Activated CD8-positive, alpha-beta memory T cell treated with anti-CD3 and anti-CD28 coated beads for 36 hours (primary cell): Measurements from ENCODE around the gene ANKRD34A. TPM values are rescaled to one million over a fixed set of nuclear protein-coding genes. Genes with fewer than 3 reads are reported as not detected.

Source experiments
- CTCF ChIA-PET: fragments of 350-600 bp; sonication (Branson Sonifier 250); formaldehyde crosslinking; loops from one replicate; lab custom pipeline; 2021; ENCODE audit warnings: antibody characterized with exemption; lab: Charles Lee
- POLR2A ChIA-PET: fragments of 350-600 bp; sonication (Branson Sonifier 250); formaldehyde crosslinking; loops from one replicate; lab custom pipeline; 2021; ENCODE audit warnings: antibody characterized with exemption; lab: Charles Lee
- total RNA-seq, 2 experiments: library from RNA; stranded (reverse); gene quantifications; one replicate each; pipeline ENCODE4 v1.2.3, GENCODE V29; 2021

The ANKRD34A gene
- total RNA-seq, 2 experiments from 2014 or later, result 10.0 to 13.2 TPM

DNA sequence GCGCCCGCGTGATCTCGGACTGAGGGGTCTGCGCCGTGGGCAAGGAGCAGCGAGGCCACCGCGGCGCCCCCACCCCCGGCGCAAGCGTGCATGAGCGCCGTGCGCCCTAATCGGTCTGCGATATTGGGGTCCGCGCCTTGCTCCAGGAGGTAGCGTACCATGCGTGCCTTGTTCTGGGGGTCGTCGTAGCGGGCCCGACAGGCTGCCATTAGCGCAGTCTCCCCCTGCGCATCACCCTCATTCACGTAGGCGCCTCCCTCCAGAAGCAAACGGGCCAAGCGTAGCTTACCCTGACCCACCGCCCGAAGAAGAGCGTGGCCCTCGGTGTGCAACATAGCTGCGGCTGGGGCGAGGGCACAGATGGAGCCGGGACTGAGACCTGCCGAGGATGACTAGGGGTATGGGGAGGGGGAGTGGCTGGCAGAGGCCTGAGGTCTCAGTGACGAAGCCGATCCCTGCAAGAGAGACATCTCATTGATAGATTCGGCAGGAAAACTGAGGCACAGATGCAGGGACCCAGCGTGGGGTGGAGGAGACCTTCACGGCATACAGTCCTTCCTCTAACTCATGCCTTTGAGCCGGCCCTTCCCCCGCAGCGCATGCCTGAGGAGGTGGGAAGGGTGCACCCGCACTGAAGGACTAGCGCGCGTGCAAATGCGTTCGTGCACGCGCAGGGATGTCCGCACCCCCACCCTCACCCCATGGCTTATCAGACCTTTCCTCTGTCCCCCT is 2.8 kb downstream of the ANKRD34A start:
- POLR2A ChIA-PET, result interaction anchor here (0.8 to 1.9 kb wide), 5 partner anchors 17 to 102 kb away, joined by 4 to 7 read pairs (median 5); partner anchors contain the start of genes PIAS3 and RBM8A
- CTCF ChIA-PET, result interaction anchor here (0.6 to 7.0 kb wide), 4 partner anchors 17 to 52 kb away, joined by 3 to 47 read pairs (median 6); partner anchors contain the start of gene RBM8A

DNA sequence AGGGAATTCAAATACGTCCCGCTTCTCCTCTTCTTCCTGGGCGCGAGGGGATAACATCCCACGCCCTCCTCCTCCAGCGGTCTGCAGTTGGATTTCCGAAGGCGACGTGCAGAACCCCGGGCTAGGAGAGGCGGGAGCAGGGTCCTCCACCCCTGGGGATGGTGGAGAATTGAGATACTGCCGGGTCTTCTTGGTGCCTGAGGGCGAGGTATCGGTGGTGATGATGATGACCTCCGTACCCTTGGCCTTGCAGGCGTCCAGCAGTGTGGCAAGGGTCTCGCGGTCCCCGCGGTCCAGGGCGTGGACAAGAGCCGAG is 3.3 kb downstream of the ANKRD34A start:
- CTCF ChIA-PET, result interaction anchor here (2.0 to 7.0 kb wide), 3 partner anchors 17 to 37 kb away, joined by 5 to 47 read pairs (median 8); partner anchors contain the start of gene RBM8A

DNA sequence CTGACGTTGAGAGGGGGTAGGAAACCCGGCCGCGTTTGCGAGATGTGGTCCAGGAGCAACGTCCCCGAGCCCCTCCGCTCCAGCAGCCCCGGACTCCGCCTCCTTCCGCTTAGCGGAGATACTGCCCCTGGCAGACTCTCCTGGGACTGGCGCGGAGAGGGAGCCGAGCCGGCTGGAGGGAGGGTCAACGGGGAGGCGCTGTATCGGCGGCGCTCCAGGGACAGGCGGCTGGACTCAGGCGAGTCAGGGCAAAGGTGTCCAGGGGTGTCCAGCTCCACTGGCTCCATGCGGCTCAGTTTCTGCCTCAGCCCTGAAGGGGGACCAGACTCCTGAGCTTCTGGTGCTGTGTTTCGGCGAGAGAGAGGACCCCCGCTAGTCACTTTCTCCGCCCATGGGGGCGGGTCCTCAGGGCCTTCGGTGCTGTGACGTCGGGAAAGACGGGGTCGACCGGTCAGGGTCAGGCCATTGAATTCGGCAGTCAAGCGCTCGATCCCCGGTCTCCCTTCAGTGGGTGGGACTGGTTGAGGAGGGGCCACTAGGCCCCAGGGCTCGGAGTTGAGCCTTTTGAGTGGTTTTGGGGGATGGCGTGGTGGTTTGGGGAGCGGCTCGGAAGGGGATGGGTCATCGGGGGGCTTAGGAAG is 3.8 kb downstream of the ANKRD34A start:
- ChIA-PET POLR2A (interaction anchor here (0.6 kb wide), 1 partner anchor 91 kb away, joined by 9 read pairs; no protein-coding TSS in a partner anchor), CTCF (no interaction called here)

More for the DNA sequence above, 3.3 kb downstream of the ANKRD34A start:
- POLR2A ChIA-PET, result interaction anchor here (0.6 to 1.0 kb wide), 2 partner anchors 90 to 102 kb away, joined by 6 to 9 read pairs; partner anchors contain the start of gene PIAS3

DNA sequence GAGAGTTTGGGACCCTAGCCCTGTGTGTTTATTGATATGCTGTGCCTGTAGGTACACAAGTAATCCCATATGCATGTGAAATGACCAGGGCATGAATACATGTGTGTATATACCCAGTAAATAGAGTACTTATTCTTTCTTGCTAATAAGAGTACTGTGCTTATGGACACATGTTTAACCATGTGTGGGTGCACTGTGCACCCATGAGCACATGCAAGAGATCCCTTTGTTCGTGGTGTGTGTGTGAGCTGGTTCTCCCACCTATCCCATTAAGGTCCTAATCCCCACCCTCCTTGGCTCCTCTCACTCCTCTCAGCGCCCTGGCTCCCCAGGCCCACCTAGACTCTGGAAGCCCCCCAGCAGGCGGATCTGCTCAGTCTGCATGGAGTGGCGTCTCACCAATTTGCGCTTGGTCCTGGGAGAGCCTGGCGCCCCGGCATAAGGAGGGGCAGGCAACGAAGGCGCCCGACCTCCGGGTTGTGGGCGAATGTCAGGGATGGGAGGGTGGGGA is 4.4 kb downstream of the ANKRD34A start:
- CTCF ChIA-PET, result no interaction called here

DNA sequence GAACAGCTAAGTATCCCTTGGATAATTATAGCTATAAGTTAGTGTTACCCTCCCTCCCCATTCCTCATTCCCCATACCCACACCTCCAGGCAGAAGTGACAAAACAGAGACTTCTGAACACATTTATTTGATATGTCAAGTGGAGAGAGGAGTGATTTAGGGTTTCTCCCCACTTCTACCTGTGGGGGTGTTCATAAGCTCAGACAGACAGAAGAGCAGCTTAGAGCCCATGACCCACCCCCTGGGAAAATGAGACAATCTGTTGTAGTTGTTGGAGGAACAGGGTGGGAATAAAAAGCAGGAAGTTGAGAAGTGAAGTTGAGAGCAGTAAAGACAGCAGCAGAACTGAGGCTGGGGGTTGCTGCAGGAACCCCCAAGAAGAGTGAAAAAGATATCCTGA is 5.0 kb downstream of the ANKRD34A start:
- POLR2A ChIA-PET, result interaction anchor here (1.2 to 1.7 kb wide), 4 partner anchors 32 to 40 kb away, joined by 3 to 4 read pairs (median 4); partner anchors contain the start of gene PEX11B
- CTCF ChIA-PET, result interaction anchor here (1.9 kb wide), 1 partner anchor 18 kb away, joined by 6 read pairs; no protein-coding TSS in a partner anchor

More for the DNA sequence above, 4.4 kb downstream of the ANKRD34A start:
- POLR2A ChIA-PET, result no interaction called here

DNA sequence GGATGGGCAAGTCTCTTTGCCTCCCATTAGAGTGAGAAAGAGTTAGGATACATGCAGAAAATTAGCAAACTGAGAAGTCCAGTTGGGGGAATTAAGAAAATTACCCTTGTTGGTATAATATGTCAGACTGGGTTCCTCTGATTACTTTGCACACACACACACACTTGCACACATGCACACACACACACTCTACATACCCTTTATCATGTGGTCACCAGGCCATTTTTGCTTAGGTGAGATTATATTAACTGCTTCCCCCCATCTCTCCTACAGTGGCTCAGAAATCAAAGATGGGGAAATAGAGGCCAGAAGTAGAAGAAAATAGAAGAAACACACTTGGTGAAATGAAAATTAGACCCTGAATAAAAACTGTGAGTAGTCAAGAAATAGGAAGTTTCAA is 5.6 kb downstream of the ANKRD34A start:
- CTCF ChIA-PET, result interaction anchor here (1.3 to 2.1 kb wide), 4 partner anchors 19 to 114 kb away, joined by 3 to 8 read pairs (median 6); partner anchors contain the start of genes NUDT17 and RBM8A

DNA sequence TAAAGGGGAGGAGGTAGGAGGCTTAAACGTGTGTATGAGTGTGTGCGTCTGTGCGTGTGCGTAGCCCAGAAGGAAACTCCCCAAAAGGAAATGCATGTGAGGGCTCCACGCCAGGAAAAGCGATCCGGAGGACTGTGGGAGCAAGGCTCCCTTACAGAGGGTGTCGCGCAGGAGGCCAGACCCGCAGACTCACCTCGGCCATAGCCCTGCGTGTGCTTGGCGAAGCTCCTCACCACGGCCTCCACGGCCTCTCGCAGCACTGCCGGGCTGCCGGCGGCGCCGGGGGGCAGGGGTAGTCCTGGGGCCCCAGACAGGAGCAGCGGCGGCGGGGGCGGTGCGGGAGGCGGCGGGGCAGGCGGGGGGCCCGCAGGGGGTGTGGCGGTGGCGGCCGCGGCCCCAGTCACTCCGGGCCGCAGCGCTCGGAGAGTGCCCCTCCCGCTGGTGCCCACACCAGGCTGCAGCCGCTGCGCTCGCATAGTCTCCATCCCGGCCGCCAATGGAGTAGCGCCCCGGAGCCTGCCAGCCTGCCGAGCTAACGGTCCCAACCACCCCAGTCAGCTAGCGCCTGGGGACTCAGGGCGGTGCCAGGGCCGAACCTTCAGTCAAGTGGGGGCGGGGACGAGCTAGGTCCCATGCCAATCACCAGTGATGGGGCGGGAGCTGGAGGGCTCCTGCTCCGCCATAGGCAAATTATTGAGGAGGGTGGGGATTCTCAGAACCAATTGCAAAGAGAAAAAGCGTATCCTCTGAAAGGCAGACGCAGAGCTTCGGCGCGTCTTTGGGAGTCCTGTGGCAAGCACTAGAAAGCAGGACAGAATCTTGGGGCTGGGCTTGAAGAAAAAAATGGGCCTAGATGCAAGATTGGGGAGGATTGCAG is 6.7 kb downstream of the ANKRD34A start, which contains the start of gene LIX1L:
Gene LIX1L, minus strand, starts transcription at position 575 of the 877 bp plus-strand sequence. Its CDS starts 90 bp downstream, at position 485.
- CTCF ChIA-PET, result interaction anchor here (0.5 to 2.1 kb wide), 8 partner anchors 20 to 526 kb away, joined by 3 to 8 read pairs (median 4); partner anchors contain the start of genes NUDT17, PIAS3 and RBM8A

More for the DNA sequence above, 5.6 kb downstream of the ANKRD34A start:
- POLR2A ChIA-PET, result interaction anchor here (1.2 to 2.5 kb wide), 5 partner anchors 31 to 40 kb away, joined by 3 to 34 read pairs (median 4); partner anchors contain the start of genes PEX11B and RBM8A

DNA sequence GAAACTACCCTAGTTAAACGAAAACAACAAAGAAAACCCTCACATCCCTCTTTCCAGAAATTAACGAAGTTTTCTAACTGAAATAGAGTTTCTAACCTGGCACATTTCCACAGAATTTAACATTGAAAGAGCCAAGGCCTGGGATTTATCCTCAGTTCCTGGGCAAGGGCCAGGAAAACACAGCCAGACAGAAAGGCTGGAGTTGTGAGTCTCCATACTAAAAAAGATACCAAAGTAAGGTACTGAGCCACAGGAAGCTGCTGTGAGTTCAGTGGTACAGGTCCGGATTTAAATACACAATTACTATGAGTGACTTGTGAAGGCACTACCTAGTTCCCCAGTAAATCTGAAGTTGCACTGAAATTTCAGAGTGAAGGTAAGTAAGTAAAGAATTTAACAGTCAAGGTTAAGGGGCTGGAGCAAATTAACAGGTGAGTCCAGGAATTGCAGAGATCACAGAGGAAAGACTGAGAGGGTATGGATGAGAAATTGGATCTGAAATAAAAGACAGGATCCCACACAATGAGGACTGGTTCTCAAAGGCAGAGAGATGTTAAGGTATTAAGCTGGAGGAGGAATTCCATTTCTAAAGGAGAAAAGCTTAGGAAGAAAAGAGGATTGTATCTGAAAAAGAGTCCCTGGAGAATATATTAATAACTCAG is 7.5 kb downstream of the ANKRD34A start:
- CTCF ChIA-PET, result interaction anchor here (1.8 to 2.1 kb wide), 2 partner anchors 26 to 30 kb away, joined by 6 to 8 read pairs; partner anchors contain the start of gene RBM8A
- POLR2A ChIA-PET, result interaction anchor here (1.3 to 2.5 kb wide), 3 partner anchors 17 to 41 kb away, joined by 3 to 34 read pairs (median 5); partner anchors contain the start of gene RBM8A

More for the DNA sequence above, 6.7 kb downstream of the ANKRD34A start, which contains the start of gene LIX1L:
- POLR2A ChIA-PET, result interaction anchor here (0.6 to 2.5 kb wide), 12 partner anchors 12 to 163 kb away, joined by 3 to 34 read pairs (median 4); partner anchors contain the start of genes NUDT17, PEX11B, PIAS3 and RBM8A

DNA sequence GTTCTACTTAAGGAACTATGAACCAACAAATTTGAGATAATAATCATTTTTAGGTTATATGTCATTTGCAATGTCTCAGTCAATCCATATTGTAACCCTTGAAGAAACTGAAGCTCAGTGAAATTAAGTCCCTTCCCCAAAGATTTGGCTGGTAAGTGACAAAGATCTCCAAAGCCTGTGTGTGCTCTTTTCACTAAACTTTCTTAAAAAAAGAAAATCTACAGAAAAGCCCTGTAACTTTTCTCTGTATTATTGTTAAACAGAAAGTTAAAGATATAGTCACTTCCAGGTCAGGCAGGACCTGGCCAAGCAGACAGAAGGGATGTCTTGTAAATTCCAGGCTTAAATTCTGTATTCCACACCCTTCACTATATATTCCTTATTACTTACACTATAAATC is 8.0 kb downstream of the ANKRD34A start:
- POLR2A ChIA-PET, result interaction anchor here (2.5 kb wide), 1 partner anchor 29 kb away, joined by 34 read pairs; the partner anchor contains the start of gene RBM8A
- CTCF ChIA-PET, result no interaction called here

DNA sequence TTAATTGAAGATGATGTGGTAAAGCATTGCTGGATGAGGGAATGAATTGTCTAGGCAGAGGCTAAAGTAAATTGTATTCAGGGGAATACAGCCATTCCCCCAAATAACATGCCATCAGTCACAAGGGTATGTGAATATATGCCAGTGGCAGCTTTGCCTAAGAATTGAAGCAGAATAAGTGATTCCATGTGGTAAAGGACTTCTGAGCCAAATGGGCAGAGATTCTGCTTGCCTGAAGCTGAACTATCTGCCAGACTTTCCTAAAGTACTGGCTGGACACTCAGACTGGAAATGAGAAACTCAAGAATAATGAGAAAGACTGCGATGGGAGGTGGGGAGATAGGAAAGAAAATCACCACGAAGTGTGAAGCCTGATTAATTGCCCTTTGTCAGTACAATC is 8.9 kb downstream of the ANKRD34A start:
- ChIA-PET CTCF (interaction anchor here (1.0 to 1.2 kb wide), 2 partner anchors 25 to 110 kb away, joined by 3 to 4 read pairs; partner anchors contain the start of gene NUDT17), POLR2A (interaction anchor here (0.6 to 0.9 kb wide), 2 partner anchors 28 to 31 kb away, joined by 3 to 5 read pairs; partner anchors contain the start of gene RBM8A)

DNA sequence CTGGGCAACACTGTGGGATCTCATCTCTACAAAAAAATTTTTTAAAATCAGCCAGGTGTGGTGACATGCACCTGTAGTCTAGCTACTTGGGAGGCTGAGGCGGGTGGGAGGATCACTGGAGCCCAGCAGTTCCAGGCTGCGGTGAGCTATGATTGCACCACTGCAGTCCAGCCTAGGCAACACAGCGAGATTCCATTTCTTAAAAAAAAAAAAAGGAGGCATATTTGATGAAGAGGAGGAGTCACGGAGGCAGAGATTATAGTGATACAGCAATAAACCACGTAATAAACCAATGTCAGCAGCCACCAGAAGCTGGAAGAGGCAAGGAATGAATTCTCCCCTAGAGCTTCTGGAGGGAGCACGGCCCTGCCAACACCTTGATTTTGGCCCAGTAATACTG is 10.5 kb downstream of the ANKRD34A start:
- POLR2A ChIA-PET, result interaction anchor here (0.5 to 0.6 kb wide), 3 partner anchors 72 to 1588 kb away, joined by 3 to 7 read pairs (median 4); partner anchors contain the start of gene BCL9
- CTCF ChIA-PET, result no interaction called here

DNA sequence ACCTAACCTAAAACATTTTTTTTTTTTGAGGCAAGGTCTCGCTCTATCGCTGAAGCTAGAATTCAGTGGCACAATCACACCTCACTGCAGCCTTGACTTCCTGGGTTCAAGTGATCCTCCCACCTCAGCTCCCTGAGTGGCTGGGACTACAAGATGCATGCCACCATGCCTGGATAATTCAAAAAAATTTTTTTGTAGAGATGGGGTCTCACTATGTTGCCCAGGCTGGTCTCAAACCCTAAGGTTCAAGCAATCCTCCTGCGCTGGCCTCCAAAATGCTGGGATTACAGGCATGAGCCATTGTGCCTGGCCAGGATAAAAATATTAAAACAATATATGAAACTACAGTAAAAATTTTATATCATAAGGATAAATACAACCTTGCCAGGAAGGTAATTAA is 11.5 kb downstream of the ANKRD34A start:
- ChIA-PET CTCF (interaction anchor here (0.7 to 1.3 kb wide), 2 partner anchors 19 to 22 kb away, joined by 4 to 5 read pairs; no protein-coding TSS in a partner anchor), POLR2A (no interaction called here)

DNA sequence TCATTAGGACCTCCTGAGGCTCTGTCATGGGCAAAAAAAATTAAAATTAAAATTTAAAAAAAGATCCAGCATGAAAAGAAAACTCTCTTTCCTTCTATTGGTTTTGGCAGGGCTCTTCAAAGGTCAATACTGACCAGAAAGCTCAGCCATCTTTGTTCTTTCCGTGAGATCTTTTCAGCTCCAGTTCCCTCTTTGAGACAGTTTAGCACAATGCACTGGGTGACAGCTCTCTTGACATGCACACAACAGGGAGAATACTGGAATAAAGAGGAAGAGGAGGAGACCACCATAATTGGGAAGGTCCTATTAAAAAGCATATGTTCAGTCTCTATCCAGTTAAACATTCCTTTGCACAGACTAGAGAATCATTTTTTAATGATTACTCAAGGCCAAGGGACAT is 12.8 kb downstream of the ANKRD34A start:
- ChIA-PET CTCF (interaction anchor here (1.3 kb wide), 1 partner anchor 41 kb away, joined by 3 read pairs; no protein-coding TSS in a partner anchor), POLR2A (interaction anchor here (0.6 kb wide), 1 partner anchor 23 kb away, joined by 4 read pairs; no protein-coding TSS in a partner anchor)

DNA sequence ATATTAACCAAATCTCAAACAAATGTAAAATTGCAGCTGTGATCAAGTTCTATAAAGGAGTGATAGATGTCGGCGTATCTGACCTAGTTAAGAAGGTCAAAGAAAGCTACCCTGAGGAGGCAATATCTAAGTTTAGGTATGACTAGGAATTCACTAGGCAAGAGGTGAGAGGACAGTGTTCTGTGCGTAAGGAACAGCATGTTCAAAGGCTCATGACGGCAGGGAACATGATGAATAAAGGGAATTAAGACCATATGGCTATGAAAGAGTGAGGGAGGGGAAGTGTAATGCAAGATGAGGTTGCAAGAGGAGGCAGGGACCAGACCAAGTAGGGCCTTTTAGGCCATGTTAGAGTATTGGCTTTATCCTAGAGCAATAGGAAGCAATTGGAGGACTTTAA is 15.2 kb downstream of the ANKRD34A start:
- CTCF ChIA-PET, result interaction anchor here (0.6 kb wide), 1 partner anchor 14 kb away, joined by 3 read pairs; no protein-coding TSS in a partner anchor
- POLR2A ChIA-PET, result interaction anchor here (0.6 kb wide), 1 partner anchor 11 kb away, joined by 8 read pairs; no protein-coding TSS in a partner anchor

DNA sequence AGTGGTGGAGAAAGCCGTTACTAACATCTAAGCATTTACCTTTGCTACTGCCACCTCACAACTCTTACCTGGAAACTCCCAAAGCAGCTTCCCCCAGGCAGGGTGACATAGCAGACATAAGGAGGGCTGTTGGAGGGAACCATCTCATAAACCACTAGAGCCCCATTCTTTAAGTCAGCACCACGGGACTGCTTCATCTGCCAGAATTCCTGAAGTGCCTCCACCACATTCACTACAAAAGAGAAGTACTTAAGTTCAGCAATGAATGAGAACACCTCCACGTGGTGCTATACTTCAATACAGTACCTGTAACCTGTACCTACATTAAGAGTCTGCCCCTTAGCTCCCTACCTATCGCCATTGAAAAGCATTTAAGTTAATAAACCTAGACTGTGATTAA is 16.8 kb downstream of the ANKRD34A start:
- ChIA-PET POLR2A (no interaction called here), CTCF (no interaction called here)

DNA sequence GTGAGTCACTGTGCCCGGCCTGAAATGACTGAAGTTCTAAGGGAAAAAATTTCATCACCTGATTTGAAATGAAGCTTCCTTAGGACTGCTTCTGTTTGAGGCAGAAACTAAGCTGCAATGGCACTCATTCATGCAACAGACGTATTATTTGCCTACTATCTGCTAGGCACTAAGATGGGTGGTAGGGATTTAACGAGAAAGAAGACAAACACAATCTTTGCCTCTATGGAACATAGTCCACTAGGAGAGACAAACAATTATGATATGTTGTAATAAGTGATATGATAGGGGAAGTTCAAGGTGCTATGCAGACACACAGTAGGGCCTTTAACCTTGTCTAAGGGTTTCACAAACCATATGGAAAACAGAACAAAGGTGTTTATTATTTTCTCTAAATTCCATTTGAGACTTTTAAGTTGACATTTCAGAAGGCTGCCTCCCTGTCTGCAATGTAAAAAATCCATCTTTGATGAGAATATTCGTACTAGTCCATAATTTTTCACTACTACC is 17.8 kb downstream of the ANKRD34A start:
- POLR2A ChIA-PET, result no interaction called here
- CTCF ChIA-PET, result no interaction called here
